ENCODE measurements around the gene CEP55.

CEP55 gene

DNA sequence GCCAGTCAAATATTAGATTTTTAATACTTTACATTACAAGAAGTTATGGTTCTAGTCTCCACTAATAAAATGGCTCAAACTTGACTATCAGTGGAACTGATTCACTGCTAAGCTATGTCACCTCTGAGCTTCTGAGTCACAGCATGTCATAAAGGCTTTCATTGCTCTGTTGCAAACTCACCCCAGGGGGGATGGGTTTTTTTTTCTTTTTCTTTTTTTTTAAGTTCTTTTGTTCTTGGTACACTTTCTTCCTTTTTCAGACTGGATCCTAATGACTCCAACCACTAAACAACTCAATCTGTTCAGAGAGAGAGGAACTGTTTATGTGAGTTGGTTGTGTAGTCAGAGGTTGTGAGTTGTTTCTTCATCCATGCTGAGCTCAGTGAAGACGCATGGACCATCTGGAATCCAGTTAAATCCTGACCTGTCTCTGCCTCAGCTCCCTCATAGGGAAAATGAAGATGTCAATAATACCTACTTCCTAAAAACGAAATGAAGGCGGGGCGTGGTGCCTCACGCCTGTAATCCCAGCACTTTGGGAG, 25.2 kb upstream of the CEP55 start:
- no peak for DNase-seq

- DNase-seq = no peak
Measured at GRCh38 chr10:93473161-93473560, 23.3 kb upstream of the CEP55 start.

- no peak for DNase-seq
Measured at GRCh38 chr10:93473804-93474472, 22.5 kb upstream of the CEP55 start.

DNA sequence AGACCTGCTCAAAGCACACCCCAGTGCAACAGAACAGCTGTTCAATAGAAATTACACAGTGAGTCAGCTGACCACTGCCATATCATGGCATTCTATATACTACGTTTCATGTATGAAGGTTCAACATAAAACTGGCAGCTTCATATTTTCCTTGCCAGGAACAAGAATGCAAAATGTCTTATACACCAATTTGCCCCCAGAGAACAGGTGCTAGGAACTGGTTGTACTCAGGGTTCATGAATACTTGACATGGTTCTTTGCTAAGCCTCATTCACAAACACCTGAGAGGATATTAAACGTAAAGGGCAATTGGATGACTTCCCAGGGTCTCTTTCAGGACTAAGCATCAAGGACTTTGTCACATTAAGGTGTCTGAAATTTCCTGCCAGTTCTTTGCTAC, 21.2 kb upstream of the CEP55 start:
- no peak for DNase-seq

GRCh38 chr10:93475871-93476270, 20.5 kb upstream of the CEP55 start:
- no peak for DNase-seq

GRCh38 chr10:93476756-93477155, 19.7 kb upstream of the CEP55 start:
- DNase-seq = no peak

DNA sequence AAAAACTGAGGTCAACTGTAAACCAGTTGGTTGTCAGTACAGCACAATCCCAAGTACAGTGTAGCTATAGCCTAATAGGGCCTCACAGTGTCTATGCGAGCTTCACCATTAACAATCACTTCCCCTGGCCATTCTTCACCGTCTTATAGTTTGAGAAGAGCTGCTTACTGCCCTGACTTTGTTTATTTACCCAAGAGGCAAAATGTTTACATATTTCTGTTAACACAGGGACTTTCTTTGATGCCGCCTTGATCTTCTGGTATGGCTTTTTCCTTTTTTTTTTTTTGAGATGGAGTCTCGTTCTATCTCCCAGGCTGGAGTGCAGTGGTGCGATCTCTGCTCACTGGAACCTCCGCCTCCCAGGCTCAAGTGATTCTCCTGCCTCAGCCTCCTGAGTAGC, 17.5 kb upstream of the CEP55 start:
- no peak for DNase-seq

GRCh38 chr10:93481637-93482144, 14.7 kb upstream of the CEP55 start:
- DNase-seq = no peak

DNA sequence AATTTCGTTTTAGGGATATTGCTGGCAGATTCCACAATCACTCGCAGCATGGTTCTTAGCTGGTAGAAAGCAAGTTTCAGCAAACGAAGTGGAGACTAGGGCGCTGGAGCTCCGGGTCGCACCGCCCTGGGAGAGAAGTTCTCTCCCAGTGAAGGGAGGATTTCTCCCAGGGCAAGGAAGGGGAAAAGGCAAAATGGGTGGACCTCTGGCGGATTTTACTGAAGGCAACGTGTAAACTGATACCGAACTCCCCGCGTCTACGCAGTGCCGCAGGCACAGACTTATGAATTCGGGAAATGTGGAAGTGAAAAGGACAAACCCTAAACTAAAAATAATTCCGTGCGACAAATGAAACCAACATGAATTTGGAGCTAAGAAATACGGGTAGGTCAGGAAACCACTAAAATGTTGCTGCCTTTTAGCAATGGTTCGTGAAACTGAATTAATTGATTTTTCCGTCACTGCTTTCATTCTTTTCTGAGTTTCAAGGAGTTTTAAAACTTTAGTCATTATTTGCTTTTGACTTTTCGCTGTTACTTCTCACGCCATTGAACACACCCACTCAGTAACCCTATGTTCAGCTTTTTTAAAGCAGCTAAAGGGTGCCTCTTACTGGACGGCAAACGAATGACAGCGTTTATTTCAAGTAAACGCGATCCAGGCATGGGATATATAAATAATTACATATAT, 14.1 kb upstream of the CEP55 start, which contains the start of gene MYOF:
Gene MYOF (minus strand): TSS at position 190 of the 690 bp plus-strand sequence. CDS start 140 bp downstream, at position 50.
- DNase-seq = peak; percentile 31

GRCh38 chr10:93485690-93486089, 10.7 kb upstream of the CEP55 start:
- no peak for DNase-seq

GRCh38 chr10:93488956-93489528, 7.4 kb upstream of the CEP55 start:
- DNase-seq = no peak

GRCh38 chr10:93491602-93492121, 4.8 kb upstream of the CEP55 start:
- DNase-seq = no peak

DNA sequence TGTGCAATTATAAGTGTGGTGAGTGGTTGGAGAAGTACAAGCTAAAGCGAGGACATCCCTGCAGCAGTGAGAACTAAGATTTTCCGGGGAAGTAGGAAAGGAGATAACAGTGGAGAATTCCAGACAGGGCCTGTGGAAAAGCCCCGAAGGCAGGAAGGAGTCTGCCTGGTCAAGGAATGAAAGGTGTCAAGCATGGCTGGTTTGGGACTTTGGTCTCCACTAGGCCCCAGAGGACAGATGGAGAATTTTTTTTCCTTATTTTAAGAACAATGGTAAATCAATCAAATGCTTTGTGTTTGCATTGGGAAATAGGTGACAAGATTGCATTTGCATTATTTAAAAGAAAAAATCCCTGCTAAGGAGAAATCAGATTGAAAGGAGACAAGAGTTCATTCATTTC, 3.2 kb upstream of the CEP55 start:
- DNase-seq = no peak

- DNase-seq = no peak
Measured at GRCh38 chr10:93494494-93494893, 1.9 kb upstream of the CEP55 start.

- peak; percentile 8 for DNase-seq
Measured at GRCh38 chr10:93495654-93496321, 624 bp upstream of the CEP55 start.

DNA sequence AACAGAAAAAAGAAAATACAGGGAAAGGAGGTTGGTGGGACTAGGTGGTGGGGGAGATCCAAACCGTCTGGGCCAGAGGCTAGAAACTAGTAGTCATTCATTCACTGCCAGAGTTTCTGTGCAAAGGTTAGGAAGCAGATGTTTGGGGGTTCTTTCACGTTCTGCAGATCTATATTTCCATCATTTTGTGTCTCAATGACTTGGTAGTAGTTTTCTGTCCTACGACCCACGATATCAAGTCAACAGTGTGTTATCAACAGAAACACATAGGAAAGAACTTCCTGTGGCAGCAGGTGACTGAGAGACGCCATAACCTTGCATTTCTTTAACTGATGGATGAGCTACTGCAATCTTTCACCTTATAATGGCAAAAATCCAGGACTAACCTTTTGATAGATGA, 1.8 kb downstream of the CEP55 start:
- no peak for DNase-seq

DNA sequence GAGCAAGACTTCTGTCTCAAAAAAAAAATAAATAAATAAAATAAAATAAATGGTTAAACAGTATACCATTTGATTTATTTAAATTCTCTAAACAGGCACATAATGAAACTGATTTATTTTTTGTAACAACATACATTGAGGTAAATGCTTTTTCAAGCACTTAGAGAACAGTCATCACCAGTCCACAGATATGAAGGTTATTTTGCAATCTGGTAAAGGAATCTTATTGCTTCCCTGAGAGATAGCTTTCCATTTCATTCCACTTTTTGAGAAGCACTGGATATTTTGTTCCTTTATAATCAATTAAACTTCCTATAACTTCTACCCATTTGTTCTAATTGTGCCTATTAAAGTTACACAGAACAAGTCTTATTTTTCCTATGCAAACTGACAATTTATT, 5.2 kb downstream of the CEP55 start:
- no peak for DNase-seq

- no peak for DNase-seq
Measured at GRCh38 chr10:93503075-93503474, 6.7 kb downstream of the CEP55 start.

GRCh38 chr10:93505075-93505474, 8.7 kb downstream of the CEP55 start:
- DNase-seq = no peak

DNA sequence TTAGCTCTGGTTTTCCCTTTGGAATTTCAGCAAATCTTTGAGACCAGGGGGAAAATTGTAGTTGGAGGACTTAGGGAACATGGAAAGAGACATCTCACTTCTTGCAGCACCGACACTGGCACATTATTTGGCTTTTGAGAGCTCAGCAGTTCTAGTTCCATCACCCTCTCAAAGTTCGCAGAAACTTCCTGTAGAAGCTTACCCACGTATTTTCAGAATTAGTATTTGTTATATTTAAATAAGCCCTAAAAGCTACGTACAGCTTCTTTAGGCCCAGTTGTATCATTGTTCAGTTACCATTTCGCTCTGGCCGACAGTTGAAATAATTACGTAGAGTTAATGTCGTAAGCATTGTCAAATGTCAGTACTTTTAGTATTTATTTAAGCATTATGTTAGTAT, 13.4 kb downstream of the CEP55 start:
- DNase-seq = no peak

- DNase-seq = no peak
Measured at GRCh38 chr10:93512565-93512964, 16.2 kb downstream of the CEP55 start.

GRCh38 chr10:93513091-93513490, 16.7 kb downstream of the CEP55 start:
- DNase-seq = no peak

GRCh38 chr10:93514521-93514920, 18.1 kb downstream of the CEP55 start:
- no peak for DNase-seq
